AG04450 (cell line): Measurements from ENCODE around the gene ADAT3. TPM values are rescaled to one million over a fixed set of nuclear protein-coding genes. Genes with fewer than 3 reads are reported as not detected.

Experiments
- CTCF ChIA-PET: fragments of 300-600, 350-600 bp; formaldehyde crosslinking; extraction: SDS; loops from one replicate; lab custom pipeline; 2022; ENCODE audit warnings: antibody characterized with exemption, inconsistent platforms; lab: Charles Lee
- POLR2A ChIA-PET: fragments of 350-600 bp; formaldehyde crosslinking; extraction: SDS; loops from one replicate; lab custom pipeline; 2021; ENCODE audit warnings: antibody characterized with exemption, inconsistent platforms; lab: Yijun Ruan, JAX
- DNase-seq: peaks from one replicate; pipeline ENCODE4 v3.0.0-alpha.2; 2011; ENCODE audit warnings: low read depth, low spot score
- H3K27ac ChIP-seq: one replicate; pipeline ENCODE4 v1.5.1; 2012; ENCODE audit warnings: low read depth, low read length, control low read depth
- H3K27me3 ChIP-seq: one replicate; pipeline ENCODE4 v1.6.0; 2012; ENCODE audit warnings: low read length; ENCODE audit not compliant: control insufficient read depth, insufficient read depth
- H3K4me3 ChIP-seq: 2 replicates; pipeline ENCODE4 v1.5.1; 2011; ENCODE audit warnings: mild to moderate bottlenecking, low read depth, low read length, control low read depth
- H3K9me3 ChIP-seq: 2 replicates; pipeline ENCODE4 v1.5.1; 2012; ENCODE audit warnings: low read length; ENCODE audit not compliant: control insufficient read depth, insufficient read depth
- polyA plus RNA-seq: library from polyadenylated mRNA; depleted of rRNA; stranded (reverse); fragments of >200 nt; gene quantifications from 2 replicates; pipeline ENCODE4 v1.2.3, GENCODE V29; 2011
- TF ChIP-seq, protein P1 (sequence below): IDR thresholded peaks from 2 replicates; pipeline ENCODE4 v1.5.1; 2011; ENCODE audit warnings: low read depth, low read length, control low read depth, inconsistent platforms

Gene ADAT3
- polyA plus RNA-seq, 1 experiment = 0.35 TPM

DNA sequence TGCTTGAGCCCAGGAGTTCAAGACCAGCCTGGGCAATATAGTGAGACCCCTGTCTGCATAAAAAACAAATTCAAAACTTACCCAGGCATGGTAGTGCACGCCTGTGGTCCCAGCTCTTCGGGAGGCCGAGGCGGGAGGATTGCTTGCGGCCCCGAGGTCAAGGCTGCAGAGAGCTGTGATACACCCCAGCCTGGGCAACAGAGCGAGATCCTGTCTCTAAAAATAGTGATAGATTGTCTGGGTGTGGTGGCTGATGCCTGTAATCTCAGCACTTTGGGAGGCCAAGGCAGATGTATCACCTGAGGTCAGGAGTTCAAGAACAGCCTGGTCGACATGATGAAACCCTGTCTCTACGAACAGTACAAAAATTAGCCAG is 37.9 kb upstream of the ADAT3 start:
- Histone ChIP-seq H3K4me3 (no peak overlapping the region), H3K9me3 (no peaks in the 10 kb centered on the region)
- CTCF ChIA-PET = no interaction called here

DNA sequence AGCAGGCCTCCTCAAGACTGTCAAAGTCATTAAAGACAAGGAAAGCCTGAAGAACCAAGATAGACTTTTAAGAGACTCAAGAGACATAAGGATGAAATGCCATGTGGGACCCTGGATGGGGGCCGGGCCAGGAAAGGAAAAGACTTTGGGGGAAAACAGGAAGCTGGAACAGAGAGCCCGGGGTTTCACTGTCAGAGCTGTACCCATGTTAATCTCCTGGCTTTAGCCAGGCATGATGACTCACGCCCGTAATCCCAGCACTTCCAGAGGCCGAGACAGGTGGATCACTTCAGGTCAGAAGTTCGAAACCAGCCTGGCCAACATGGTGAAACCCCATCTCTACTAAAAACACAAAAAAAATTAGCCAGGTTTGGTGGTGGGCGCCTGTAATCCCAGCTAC is 36.2 kb upstream of the ADAT3 start:
- ChIA-PET CTCF (no interaction called here), POLR2A (interaction anchor here (0.8 kb wide), 1 partner anchor 264 kb away, joined by 5 read pairs; the partner anchor contains the start of gene UQCR11)
- TF ChIP-seq, protein P1, sequence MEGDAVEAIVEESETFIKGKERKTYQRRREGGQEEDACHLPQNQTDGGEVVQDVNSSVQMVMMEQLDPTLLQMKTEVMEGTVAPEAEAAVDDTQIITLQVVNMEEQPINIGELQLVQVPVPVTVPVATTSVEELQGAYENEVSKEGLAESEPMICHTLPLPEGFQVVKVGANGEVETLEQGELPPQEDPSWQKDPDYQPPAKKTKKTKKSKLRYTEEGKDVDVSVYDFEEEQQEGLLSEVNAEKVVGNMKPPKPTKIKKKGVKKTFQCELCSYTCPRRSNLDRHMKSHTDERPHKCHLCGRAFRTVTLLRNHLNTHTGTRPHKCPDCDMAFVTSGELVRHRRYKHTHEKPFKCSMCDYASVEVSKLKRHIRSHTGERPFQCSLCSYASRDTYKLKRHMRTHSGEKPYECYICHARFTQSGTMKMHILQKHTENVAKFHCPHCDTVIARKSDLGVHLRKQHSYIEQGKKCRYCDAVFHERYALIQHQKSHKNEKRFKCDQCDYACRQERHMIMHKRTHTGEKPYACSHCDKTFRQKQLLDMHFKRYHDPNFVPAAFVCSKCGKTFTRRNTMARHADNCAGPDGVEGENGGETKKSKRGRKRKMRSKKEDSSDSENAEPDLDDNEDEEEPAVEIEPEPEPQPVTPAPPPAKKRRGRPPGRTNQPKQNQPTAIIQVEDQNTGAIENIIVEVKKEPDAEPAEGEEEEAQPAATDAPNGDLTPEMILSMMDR = no peak
- no peak overlapping the region for H3K4me3 ChIP-seq
- H3K27me3 ChIP-seq = no peaks in the 10 kb centered on the region
- H3K9me3 ChIP-seq = no peaks in the 10 kb centered on the region
- no peak for DNase-seq
- H3K27ac ChIP-seq = no peak overlapping the region

More for the DNA sequence above, 37.9 kb upstream of the ADAT3 start:
- TF ChIP-seq, protein P1 = no peak
- no peak overlapping the region for H3K27ac ChIP-seq
- POLR2A ChIA-PET = no interaction called here
- no peaks in the 10 kb centered on the region for H3K27me3 ChIP-seq
- DNase-seq = no peak

DNA sequence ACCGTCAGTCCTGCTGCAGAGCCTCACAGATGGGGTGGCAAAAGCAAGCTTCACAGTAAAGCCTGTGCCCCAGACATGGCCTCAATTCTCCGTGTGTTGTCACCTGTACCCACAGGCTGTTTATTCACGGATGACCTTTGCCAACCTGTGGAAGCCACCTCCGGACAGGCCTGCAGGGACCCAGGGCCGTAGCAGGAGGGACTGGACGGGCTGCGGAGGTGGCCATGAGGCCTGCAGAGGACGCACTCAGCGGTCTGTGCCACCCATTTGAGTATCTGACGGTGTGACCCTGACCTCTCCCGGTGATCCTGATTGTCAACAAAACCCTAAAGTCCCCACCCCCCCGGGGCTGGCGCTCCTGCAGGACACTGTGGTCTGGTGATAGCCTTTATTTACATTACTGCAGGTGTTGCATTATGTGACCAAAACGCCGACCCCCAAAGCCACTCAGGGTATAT is 34.0 kb upstream of the ADAT3 start:
- H3K9me3 ChIP-seq = peaks cover 5% of the 10 kb centered on the region; the same call in 1 of the 2 replicates
- DNase-seq = no peak
- no peaks in the 10 kb centered on the region for H3K27me3 ChIP-seq
- CTCF ChIA-PET = no interaction called here
- no peak overlapping the region for H3K4me3 ChIP-seq
- H3K27ac ChIP-seq = no peak overlapping the region
- POLR2A ChIA-PET = no interaction called here
- TF ChIP-seq, protein P1 = no peak

DNA sequence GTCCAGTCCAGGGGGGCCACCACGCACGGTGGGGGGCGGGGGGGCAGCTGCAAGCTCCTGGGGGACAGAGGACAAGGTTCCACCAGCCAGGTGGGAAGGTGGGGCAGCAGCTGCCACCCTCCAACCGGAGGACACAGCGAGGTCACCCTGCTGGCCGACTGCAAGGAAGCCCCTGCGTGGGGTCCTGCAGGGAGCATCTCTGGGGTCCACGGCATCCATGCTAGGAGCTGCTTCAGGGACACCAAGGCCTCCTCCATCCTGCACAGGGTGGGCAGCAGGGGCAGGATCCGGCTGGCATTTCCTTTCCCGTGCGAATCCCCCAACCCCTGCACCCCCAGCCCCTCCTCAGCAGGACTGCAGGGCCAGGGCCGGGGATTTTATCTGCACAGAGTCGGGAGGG is 33.6 kb upstream of the ADAT3 start:
- TF ChIP-seq, protein P1 = no peak
- ChIA-PET POLR2A (no interaction called here), CTCF (no interaction called here)
- Histone ChIP-seq H3K27me3 (no peaks in the 10 kb centered on the region), H3K27ac (no peak overlapping the region), H3K9me3 (peaks cover 5% of the 10 kb centered on the region; the same call in 1 of the 2 replicates), H3K4me3 (no peak overlapping the region)
- DNase-seq = no peak

DNA sequence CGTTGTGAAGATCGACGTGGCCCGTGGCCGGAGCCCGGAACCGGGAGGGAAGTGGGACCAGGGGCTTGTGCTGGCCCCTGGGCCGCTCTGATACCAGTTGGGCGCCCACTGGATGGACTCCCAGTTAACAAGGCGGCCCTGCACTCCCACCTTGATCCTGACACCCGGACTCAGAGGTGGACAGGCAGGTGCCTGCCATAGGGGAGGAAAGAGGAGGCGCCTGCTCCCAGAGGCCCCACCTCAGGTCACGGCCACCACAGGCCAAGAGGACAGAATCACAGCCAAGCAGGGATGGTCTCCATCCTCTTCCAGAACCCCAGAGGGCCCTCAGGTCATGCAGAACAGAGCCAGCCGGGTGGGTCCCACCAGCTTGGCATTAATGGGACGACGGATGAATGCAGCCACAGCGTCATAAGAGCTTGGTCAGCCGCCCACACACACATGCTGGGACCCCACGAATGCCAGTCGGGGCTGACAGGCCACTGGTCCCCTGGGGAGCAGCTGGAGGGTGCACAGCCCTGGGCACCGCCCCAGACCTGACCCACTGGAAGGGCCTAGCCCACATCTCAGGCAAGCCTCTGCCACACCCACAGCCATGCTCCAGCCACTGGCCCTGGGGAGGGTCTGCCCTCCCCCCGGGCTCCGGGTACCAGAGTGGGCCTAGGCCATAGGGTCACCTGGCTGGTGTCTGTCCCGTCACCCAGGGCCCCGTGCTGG is 32.2 kb upstream of the ADAT3 start:
- no peak for DNase-seq
- H3K9me3 ChIP-seq = peaks cover 5% of the 10 kb centered on the region; the same call in 1 of the 2 replicates
- no peaks in the 10 kb centered on the region for H3K27me3 ChIP-seq
- H3K27ac ChIP-seq = peak overlapping the region; percentile 39
- peak overlapping the region; percentile 32; the same call in 1 of the 2 replicates for H3K4me3 ChIP-seq
- ChIA-PET POLR2A (no interaction called here), CTCF (no interaction called here)
- TF ChIP-seq, protein P1 = no peak
